GM21390 (cell line): ENCODE measurements around the gene TOR4A.
A peak's percentile ranks its signal among the peaks of the same experiment; 100 is the strongest.
"Not testable (repeated sequence)": the region's sequence is repeated elsewhere in the genome, so short reads cannot be mapped to it uniquely, and the experiment has no call there.

Experiments
- ATAC-seq: cut with Tn5 transposase; IDR thresholded peaks from one replicate; pipeline ENCODE4 v1.9.1; 2021; ENCODE audit not compliant: unreplicated experiment

TOR4A gene

GRCh38 chr9:137237759-137238726, 39.5 kb upstream of the TOR4A start:
- ATAC-seq, result no peak

- not testable (repeated sequence) for ATAC-seq
Observed at GRCh38 chr9:137239541-137240200, 37.9 kb upstream of the TOR4A start.

- peak; percentile 28 for ATAC-seq
Observed at GRCh38 chr9:137240318-137240840, 37.1 kb upstream of the TOR4A start.

GRCh38 chr9:137240841-137241489, 36.6 kb upstream of the TOR4A start, which contains the start of gene TUBB4B:
Gene TUBB4B (plus strand): TSS chr9:137241287. CDS start chr9:137241361, 74 bp downstream.
- peak; percentile 70 for ATAC-seq

GRCh38 chr9:137241490-137242268, 35.8 kb upstream of the TOR4A start:
- ATAC-seq, result no peak

- ATAC-seq, result no peak
Observed at GRCh38 chr9:137242269-137243203, 35.0 kb upstream of the TOR4A start.

- ATAC-seq, result not testable (repeated sequence)
Observed at GRCh38 chr9:137243266-137243625, 34.3 kb upstream of the TOR4A start.

- ATAC-seq, result no peak
Observed at GRCh38 chr9:137243626-137244485, 33.7 kb upstream of the TOR4A start.

GRCh38 chr9:137244486-137245449, 32.8 kb upstream of the TOR4A start:
- ATAC-seq, result no peak

- ATAC-seq, result no peak
Observed at GRCh38 chr9:137245450-137246421, 31.8 kb upstream of the TOR4A start.

- no peak for ATAC-seq
Observed at GRCh38 chr9:137247135-137247915, 30.2 kb upstream of the TOR4A start.

GRCh38 chr9:137247916-137248175, 29.7 kb upstream of the TOR4A start:
- no peak for ATAC-seq

GRCh38 chr9:137250329-137251193, 27.0 kb upstream of the TOR4A start:
- ATAC-seq, result no peak

GRCh38 chr9:137251194-137251461, 26.4 kb upstream of the TOR4A start, which contains the start of gene STPG3:
Gene STPG3 (plus strand): TSS chr9:137251286. CDS start chr9:137251287, 1 bp downstream.
- ATAC-seq, result no peak
